SH-SY5Y (cell line): Measurements from ENCODE around the gene NIPSNAP3A.

Source experiments
- GATA2 ChIP-seq: IDR thresholded peaks from 2 replicates; pipeline ENCODE4 v1.6.1; 2011; ENCODE audit warnings: mild to moderate bottlenecking, low read depth, low read length
- GATA3 ChIP-seq: IDR thresholded peaks from 2 replicates; pipeline ENCODE4 v1.6.1; 2011; ENCODE audit warnings: low read depth, mild to moderate bottlenecking, low read length, moderate library complexity

- no peak for TF ChIP-seq GATA2
- no peak for TF ChIP-seq GATA3
Observed at GRCh38 chr9:104788251-104788650, 40.8 kb downstream of the NIPSNAP3A start.
